Measurements from ENCODE around the gene TIGAR. TPM values are rescaled to one million over a fixed set of nuclear protein-coding genes. Genes with fewer than 3 reads are reported as not detected.
A peak's percentile ranks its signal among the peaks of the same experiment; 100 is the strongest.

Gene TIGAR
- total RNA-seq, 2 experiments from 2014 or later, result 10.3 to 12.8 TPM

- no peaks in the 10 kb centered on the region for H3K27me3 Mint-ChIP-seq (ENCODE audit: low read depth)
- peaks cover 59% of the 10 kb centered on the region for H3K4me1 Mint-ChIP-seq (ENCODE audit: low read depth)
- no peak for DNase-seq
- H3K9me3 Mint-ChIP-seq, result no peaks in the 10 kb centered on the region
- H3K4me3 Mint-ChIP-seq, result peak overlapping the region; percentile 99
- intact Hi-C loops (cut with micrococcal nuclease), result loop anchor here (1.0 kb wide), 5 partner anchors 26 to 392 kb away; no protein-coding TSS in a partner anchor
- H3K36me3 Mint-ChIP-seq (ENCODE audit: low read depth), result peaks cover 78% of the 10 kb centered on the region
- peak overlapping the region; percentile 99 for H3K27ac Mint-ChIP-seq
- CTCF ChIA-PET, result interaction anchor here (0.7 to 5.0 kb wide), 44 partner anchors 9 to 398 kb away, joined by 3 to 69 read pairs (median 6); no protein-coding TSS in a partner anchor
Observed at GRCh38 chr12:4277205-4277543, 43.8 kb upstream of the TIGAR start.

- Mint-ChIP-seq H3K9me3 (no peaks in the 10 kb centered on the region), H3K4me1 (ENCODE audit: low read depth) (peaks cover 63% of the 10 kb centered on the region), H3K27me3 (ENCODE audit: low read depth) (no peaks in the 10 kb centered on the region), H3K36me3 (ENCODE audit: low read depth) (peaks cover 84% of the 10 kb centered on the region), H3K27ac (peak overlapping the region; percentile 99), H3K4me3 (peak overlapping the region; percentile 99)
- DNase-seq, result no peak
- CTCF ChIA-PET, result interaction anchor here (0.6 to 5.0 kb wide), 25 partner anchors 8 to 399 kb away, joined by 3 to 69 read pairs (median 6); no protein-coding TSS in a partner anchor
- intact Hi-C loops (cut with micrococcal nuclease), result loop anchor here (1.0 kb wide), 5 partner anchors 27 to 393 kb away; no protein-coding TSS in a partner anchor
Observed at GRCh38 chr12:4277857-4278256, 43.2 kb upstream of the TIGAR start.

DNA sequence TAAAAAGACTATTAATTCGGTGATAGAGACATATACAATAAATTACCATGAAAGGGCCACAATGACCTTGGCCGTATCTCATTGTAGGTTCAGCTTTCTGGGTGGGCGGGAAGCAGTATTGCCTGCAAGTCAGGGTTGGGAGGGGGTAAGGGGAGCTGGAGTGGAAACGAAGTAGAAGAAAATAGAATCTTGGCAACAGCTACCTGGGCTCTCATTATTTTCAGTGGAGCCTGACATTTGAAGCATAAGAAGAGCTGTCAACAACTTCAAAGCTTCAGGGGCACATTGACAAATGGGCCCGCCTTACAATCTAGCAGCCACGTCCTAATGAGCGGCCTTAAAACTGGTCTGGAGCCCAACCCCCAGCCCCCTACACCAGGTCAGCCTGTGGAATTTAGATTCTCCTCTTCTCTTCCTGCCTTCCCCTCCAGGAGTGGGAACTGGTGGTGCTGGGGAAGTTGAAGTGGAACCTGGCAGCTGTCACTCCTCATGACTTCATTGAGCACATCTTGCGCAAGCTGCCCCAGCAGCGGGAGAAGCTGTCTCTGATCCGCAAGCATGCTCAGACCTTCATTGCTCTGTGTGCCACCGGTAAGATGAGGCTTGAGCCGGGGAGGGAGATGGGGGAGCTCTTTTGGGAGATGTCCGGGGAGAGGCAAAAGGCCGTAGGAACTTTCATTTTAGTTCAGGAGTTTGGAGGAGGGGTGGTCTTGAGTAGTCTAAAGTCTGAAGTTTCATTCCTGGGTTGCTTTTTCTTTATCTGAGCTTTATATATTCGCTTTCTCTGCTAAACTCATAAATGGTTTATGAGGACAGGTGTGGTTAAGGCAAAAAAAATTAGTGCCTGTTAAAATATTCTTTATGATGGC, 42.5 kb upstream of the TIGAR start:
- Mint-ChIP-seq H3K4me1 (ENCODE audit: low read depth) (peaks cover 70% of the 10 kb centered on the region), H3K9me3 (no peaks in the 10 kb centered on the region), H3K36me3 (ENCODE audit: low read depth) (peaks cover 90% of the 10 kb centered on the region), H3K27ac (peak overlapping the region; percentile 99), H3K4me3 (peak overlapping the region; percentile 99), H3K27me3 (ENCODE audit: low read depth) (no peaks in the 10 kb centered on the region)
- intact Hi-C loops (cut with micrococcal nuclease), result no loop called here
- no peak for DNase-seq
- CTCF ChIA-PET, result interaction anchor here (0.6 to 5.0 kb wide), 16 partner anchors 10 to 393 kb away, joined by 3 to 69 read pairs (median 4); no protein-coding TSS in a partner anchor

- Mint-ChIP-seq H3K4me1 (ENCODE audit: low read depth) (peaks cover 77% of the 10 kb centered on the region), H3K36me3 (ENCODE audit: low read depth) (peaks cover 89% of the 10 kb centered on the region), H3K9me3 (no peaks in the 10 kb centered on the region), H3K27ac (peak overlapping the region; percentile 99), H3K27me3 (ENCODE audit: low read depth) (no peaks in the 10 kb centered on the region), H3K4me3 (peak overlapping the region; percentile 99)
- intact Hi-C loops (cut with micrococcal nuclease), result no loop called here
- CTCF ChIA-PET, result interaction anchor here (0.6 to 5.0 kb wide), 10 partner anchors 11 to 283 kb away, joined by 3 to 69 read pairs (median 4); no protein-coding TSS in a partner anchor
- no peak for DNase-seq
Observed at GRCh38 chr12:4279198-4279690, 41.8 kb upstream of the TIGAR start.

DNA sequence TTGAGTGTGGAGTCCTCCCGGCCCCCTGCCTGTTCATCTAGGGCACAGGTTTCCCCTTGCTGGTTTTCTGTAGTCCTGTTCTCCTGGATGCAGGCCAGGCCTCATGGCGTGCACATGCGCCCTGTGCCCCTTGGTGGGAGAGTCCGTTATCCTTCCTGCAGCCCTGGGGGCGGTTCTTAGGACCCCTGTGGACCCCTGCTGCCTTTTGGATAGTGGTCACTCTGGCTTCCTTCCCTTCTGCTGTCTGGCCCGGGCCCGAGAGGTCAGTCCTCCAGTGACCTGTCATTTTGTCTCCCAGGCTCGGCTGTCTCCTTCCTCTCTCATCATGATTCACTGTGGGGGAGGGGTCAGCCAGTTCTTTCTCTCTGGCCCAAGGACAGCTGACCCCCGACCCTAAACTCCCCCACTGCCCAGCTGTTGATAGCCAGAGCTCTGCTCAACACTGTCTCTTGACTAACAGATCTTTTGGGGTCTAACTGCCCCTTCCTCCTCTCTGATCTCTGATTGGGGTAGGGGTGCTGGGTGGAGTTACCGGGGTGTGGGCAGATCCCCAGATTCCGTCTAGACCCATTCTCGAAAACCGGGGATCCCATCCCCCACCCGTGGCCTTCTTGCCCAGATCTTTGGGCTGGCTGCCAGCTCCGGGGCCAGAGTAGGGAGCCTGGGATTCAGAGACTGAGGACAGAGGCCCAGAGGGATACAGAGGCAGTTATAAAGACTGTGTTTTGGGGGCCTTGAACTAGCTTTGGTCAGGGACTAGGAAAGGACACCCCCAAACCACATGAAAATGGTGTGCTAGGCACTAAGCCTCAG, 40.5 kb upstream of the TIGAR start:
- peak overlapping the region; percentile 21 for H3K4me3 Mint-ChIP-seq
- DNase-seq, result no peak
- H3K9me3 Mint-ChIP-seq, result no peaks in the 10 kb centered on the region
- H3K27me3 Mint-ChIP-seq (ENCODE audit: low read depth), result no peaks in the 10 kb centered on the region
- H3K27ac Mint-ChIP-seq, result peak overlapping the region; percentile 76
- peaks cover 91% of the 10 kb centered on the region for H3K36me3 Mint-ChIP-seq (ENCODE audit: low read depth)
- intact Hi-C loops (cut with micrococcal nuclease), result no loop called here
- CTCF ChIA-PET, result interaction anchor here (0.8 to 1.6 kb wide), 3 partner anchors 137 to 273 kb away, joined by 3 to 4 read pairs (median 3); no protein-coding TSS in a partner anchor
- H3K4me1 Mint-ChIP-seq (ENCODE audit: low read depth), result peaks cover 89% of the 10 kb centered on the region

GRCh38 chr12:4281173-4281654, 39.8 kb upstream of the TIGAR start:
- H3K36me3 Mint-ChIP-seq (ENCODE audit: low read depth), result peaks cover 91% of the 10 kb centered on the region
- no peak overlapping the region for H3K4me3 Mint-ChIP-seq
- CTCF ChIA-PET, result interaction anchor here (1.2 to 1.6 kb wide), 3 partner anchors 11 to 164 kb away, joined by 3 to 4 read pairs (median 3); no protein-coding TSS in a partner anchor
- no peaks in the 10 kb centered on the region for H3K27me3 Mint-ChIP-seq (ENCODE audit: low read depth)
- intact Hi-C loops (cut with micrococcal nuclease), result no loop called here
- peaks cover 95% of the 10 kb centered on the region for H3K4me1 Mint-ChIP-seq (ENCODE audit: low read depth)
- no peak for DNase-seq
- peak overlapping the region; percentile 76 for H3K27ac Mint-ChIP-seq
- no peaks in the 10 kb centered on the region for H3K9me3 Mint-ChIP-seq

DNA sequence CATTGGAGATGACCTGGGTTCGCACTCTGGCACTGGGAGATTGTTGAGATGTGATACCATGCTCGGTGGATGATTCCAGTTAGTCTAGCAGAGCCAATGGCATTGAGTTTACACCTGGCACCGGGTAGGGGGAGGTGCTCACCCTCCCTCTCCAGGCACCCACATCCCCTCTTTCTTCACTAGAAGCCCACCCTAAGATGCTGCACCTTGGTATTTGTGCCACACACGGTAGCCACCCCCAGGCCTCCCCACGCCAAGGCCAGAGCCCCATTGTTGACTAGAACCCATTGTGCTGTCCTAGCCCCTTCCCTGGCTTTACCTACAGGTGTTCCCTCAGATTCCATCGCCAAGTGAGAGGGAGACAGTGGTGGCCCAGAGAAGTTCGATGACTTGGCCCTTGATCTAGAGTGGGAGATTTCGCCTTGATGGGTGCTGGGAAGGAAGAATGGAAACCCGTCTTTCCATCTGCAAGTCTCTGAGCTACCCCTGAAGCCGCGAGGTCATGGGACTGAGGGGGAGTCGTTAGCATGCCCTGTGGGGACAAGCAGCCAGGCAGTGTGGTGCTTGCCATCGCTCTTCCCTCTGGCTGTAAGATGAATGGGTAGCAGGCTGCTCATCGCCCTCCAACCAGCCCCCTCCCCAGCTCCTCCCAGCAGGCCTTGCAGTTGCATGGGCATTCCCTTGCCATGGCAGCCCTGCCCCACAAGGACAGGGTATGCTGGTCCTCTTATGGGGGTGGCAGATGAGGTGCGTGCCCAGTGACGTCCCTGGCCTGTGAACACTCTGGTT, 38.7 kb upstream of the TIGAR start:
- H3K4me1 Mint-ChIP-seq (ENCODE audit: low read depth), result peaks cover 98% of the 10 kb centered on the region

GRCh38 chr12:4282892-4283511, 38.0 kb upstream of the TIGAR start:
- Mint-ChIP-seq H3K27me3 (ENCODE audit: low read depth) (no peaks in the 10 kb centered on the region), H3K27ac (peak overlapping the region; percentile 68), H3K4me1 (ENCODE audit: low read depth) (peaks cover 98% of the 10 kb centered on the region), H3K9me3 (no peaks in the 10 kb centered on the region), H3K4me3 (no peak overlapping the region), H3K36me3 (ENCODE audit: low read depth) (peaks cover 92% of the 10 kb centered on the region)
- CTCF ChIA-PET, result interaction anchor here (1.1 to 1.4 kb wide), 2 partner anchors 15 to 287 kb away, joined by 3 to 6 read pairs; no protein-coding TSS in a partner anchor
- no peak for DNase-seq
- intact Hi-C loops (cut with micrococcal nuclease), result no loop called here

More for the DNA sequence above, 38.7 kb upstream of the TIGAR start:
- no peaks in the 10 kb centered on the region for H3K27me3 Mint-ChIP-seq (ENCODE audit: low read depth)
- no peaks in the 10 kb centered on the region for H3K9me3 Mint-ChIP-seq
- H3K4me3 Mint-ChIP-seq, result peak overlapping the region; percentile 5
- no peak for DNase-seq
- CTCF ChIA-PET, result interaction anchor here (1.3 to 1.6 kb wide), 3 partner anchors 10 to 165 kb away, joined by 3 read pairs; no protein-coding TSS in a partner anchor
- H3K27ac Mint-ChIP-seq, result peak overlapping the region; percentile 68
- H3K36me3 Mint-ChIP-seq (ENCODE audit: low read depth), result peaks cover 91% of the 10 kb centered on the region
- intact Hi-C loops (cut with micrococcal nuclease), result no loop called here

DNA sequence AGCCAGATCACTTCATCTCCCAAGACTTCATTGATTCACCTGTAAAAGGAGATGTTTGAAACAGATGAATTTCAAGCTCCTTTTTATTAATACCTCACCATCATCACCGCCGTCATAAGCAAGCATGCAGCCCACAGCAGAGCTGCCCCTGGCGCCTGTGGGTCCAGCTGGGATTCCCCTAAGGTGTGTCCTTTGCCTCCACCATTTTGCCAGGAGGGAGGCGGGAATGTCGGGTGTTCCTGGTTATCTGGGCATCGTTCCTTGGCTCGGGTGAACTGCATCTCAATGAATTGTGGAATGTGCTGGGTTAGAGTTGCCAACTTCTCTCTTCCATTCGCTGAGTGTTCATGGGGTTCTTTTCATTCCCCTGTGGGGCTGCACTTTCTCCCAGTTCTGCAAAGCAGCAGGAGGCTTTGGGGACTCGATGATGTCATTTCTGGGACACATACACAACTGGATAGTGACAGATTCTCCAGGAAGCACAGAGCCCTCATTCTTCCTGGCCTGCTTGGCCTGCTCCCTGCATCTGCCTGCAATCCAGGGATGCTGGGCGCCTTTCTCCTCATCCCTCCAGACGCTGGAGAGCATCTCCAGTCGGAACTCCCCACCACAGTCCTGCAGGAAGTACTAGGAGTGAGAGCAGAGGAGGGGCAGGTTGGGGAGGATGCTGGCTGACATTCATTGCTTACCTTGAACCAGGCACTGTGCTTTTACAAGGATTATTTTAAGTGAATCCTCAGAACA, 37.3 kb upstream of the TIGAR start:
- no peaks in the 10 kb centered on the region for H3K9me3 Mint-ChIP-seq
- H3K36me3 Mint-ChIP-seq (ENCODE audit: low read depth), result peaks cover 92% of the 10 kb centered on the region
- no peak for DNase-seq
- intact Hi-C loops (cut with micrococcal nuclease), result no loop called here
- peak overlapping the region; percentile 19 for H3K4me3 Mint-ChIP-seq
- CTCF ChIA-PET, result interaction anchor here (0.6 to 1.4 kb wide), 5 partner anchors 16 to 393 kb away, joined by 3 to 6 read pairs (median 4); no protein-coding TSS in a partner anchor
- peak overlapping the region; percentile 81 for H3K27ac Mint-ChIP-seq
- peaks cover 98% of the 10 kb centered on the region for H3K4me1 Mint-ChIP-seq (ENCODE audit: low read depth)
- H3K27me3 Mint-ChIP-seq (ENCODE audit: low read depth), result no peaks in the 10 kb centered on the region

DNA sequence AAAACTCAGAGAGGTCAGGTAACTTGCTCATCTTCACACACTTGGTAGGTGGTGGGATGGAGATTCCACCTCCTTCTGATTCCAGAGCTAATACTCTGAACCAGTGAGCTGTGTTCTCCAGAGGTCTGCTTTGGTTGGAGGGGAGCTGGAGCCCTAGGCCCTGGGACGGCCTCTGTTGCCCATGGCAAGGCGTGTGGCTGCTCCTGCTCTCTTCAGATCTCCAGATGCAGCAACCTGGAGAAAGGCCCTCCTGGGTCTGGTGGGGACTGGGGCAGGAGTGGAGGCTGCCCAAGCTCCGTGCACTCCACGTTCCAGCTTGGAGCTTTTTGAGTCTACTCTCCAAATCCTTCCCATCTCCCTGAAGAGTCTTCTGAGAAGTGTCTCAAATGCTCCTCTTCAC, 36.7 kb upstream of the TIGAR start:
- Mint-ChIP-seq H3K36me3 (ENCODE audit: low read depth) (peaks cover 92% of the 10 kb centered on the region), H3K9me3 (no peaks in the 10 kb centered on the region), H3K4me1 (ENCODE audit: low read depth) (peaks cover 98% of the 10 kb centered on the region), H3K27me3 (ENCODE audit: low read depth) (no peaks in the 10 kb centered on the region), H3K27ac (peak overlapping the region; percentile 81), H3K4me3 (no peak overlapping the region)
- intact Hi-C loops (cut with micrococcal nuclease), result no loop called here
- no peak for DNase-seq
- CTCF ChIA-PET, result interaction anchor here (0.6 to 0.7 kb wide), 3 partner anchors 147 to 394 kb away, joined by 3 to 4 read pairs (median 4); no protein-coding TSS in a partner anchor

Measured in activated naive CD4-positive, alpha-beta T cell treated with anti-CD3 and anti-CD28 coated beads for 36 hours (primary cell).